GM21723 (cell line): ENCODE measurements around the gene CNTNAP2.

Experiments used
- ATAC-seq: cut with Tn5 transposase; IDR thresholded peaks from one replicate; pipeline ENCODE4 v1.9.1; 2021; ENCODE audit warnings: mild to moderate bottlenecking, moderate library complexity; ENCODE audit not compliant: unreplicated experiment

CNTNAP2 gene

DNA sequence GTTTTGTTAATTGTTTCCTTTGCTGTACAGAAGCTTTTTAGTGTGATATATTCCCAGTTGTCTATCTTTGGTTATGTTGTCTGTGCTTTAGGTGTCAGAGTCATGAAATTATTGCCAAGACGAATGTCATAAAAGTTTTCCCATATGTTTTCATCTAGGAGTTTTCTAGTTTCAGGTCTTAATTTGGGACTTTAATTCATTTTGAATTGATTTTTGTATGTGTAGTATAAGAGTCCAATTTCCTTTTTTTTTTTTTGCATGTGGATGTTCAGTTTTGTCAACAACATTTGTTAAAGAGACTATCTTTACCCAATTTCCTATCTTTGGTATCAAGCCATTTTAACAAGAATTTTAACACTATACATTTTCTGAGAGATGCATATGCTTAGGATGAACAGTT lies 432.2 kb downstream of the CNTNAP2 start:
- ATAC-seq = no peak

DNA sequence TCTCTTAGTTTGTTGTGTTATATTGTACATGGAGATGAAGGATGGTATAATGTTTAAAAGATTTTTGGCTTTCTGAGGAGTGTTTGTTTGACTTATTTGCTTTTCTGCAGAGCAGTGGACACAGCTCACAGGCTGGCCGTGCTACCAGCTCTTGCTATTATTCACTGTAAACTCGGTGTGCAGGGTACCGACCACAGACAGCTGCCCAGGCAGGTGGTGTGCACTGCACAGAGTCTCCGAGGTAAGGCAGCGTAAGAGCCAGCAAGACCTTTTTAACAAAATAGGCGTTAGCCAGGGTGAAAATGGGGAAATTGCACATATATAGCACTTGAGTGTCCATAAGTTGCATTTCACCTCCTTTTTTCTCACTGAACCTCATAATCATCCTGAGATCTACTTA lies 438.0 kb downstream of the CNTNAP2 start:
- ATAC-seq = no peak

GRCh38 chr7:146557971-146558469 lies 441.4 kb downstream of the CNTNAP2 start:
- ATAC-seq = no peak

DNA sequence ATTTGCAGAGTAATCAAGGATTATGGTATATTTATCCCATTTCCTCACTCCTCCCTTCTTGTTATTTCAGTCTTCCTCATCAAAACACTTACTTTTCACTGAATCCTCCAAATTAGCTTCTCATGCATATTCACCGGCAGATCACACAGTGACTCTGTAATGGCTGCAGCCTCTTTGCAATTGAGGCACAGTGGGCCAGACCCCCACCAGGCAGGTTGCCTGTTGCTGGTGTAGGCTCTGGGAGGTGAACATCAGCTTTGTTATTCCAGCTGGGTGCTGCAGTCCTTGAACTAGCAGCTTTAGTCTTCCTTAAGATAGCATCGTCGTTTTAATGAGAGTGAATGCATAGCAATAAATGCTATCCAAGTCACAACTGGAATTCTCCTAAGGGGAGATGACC lies 449.3 kb downstream of the CNTNAP2 start:
- no peak for ATAC-seq

GRCh38 chr7:146575903-146576302 lies 459.3 kb downstream of the CNTNAP2 start:
- no peak for ATAC-seq

DNA sequence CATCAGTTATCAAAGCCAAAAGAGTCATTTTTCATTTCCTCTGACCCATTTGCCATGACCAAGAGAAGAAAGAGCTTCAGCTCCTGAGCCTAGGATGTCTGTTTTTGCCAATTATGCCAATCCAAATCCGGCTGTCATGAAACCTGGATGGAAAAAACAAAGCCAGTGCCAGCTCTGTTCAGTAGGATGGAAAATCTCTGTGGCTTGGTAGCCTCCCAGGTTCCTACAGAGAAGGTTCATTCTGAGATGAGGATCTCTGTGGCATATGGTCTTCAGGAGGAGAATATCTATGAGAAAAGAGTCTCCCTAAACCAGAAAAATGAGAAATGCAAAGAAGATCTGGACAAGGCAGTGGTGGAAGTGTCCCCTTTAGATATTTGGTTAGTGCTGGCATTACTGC lies 475.4 kb downstream of the CNTNAP2 start:
- ATAC-seq = no peak

DNA sequence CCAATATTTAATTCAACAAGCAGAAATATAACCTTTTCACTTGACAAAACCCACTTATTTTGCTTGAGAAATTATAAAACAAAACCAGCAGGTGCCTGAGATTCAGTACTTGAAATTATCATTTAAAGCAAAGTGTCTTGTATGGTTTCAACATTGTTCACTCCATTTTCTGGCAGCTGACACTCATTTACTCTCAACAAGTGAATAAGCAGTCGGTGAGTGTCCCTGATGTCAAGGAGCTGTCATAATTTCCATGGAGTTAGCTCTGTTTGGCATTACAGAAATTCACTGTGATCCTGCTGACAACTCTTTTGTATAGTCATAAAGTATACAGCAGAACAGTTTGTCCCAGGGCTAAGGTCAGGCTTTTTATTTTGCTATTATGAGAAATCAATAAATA lies 490.0 kb downstream of the CNTNAP2 start:
- ATAC-seq = no peak

DNA sequence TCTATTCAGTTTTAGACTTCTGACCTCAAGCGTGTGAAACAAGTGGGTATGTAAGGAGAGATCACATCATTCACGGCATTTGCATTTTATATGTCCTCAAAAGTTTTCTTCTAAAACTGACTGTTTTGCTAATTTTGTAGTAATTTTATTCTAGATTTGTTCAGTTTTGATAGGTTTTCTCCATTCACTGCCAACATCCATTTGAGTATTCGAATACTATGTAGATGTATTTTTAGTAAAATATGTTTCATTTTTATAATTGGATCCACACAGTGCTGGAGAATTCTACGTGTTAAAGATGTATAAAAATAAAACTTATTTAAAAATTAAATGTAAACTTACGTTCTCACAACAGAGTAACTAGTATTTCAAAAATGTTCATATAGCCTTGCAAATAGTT lies 503.0 kb downstream of the CNTNAP2 start:
- ATAC-seq = no peak

- no peak for ATAC-seq
These were observed 510.3 kb downstream of the CNTNAP2 start for GRCh38 chr7:146626912-146627311.

GRCh38 chr7:146635205-146636032 lies 518.8 kb downstream of the CNTNAP2 start:
- no peak for ATAC-seq

DNA sequence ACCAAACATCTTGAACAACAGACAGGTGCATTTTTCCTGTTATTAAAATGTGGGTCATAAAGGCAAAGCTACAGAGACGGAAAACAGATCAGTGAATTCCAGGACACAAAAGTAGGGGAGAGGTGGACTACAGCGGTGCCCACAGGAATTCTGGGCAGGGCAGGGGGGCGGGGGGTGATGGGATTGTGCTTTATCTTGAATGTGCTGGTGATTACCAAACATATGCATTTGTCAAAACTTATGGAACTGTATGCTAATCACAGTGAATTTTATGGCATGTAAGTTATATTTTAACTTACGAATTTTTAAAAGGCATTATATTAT lies 519.4 kb downstream of the CNTNAP2 start:
- no peak for ATAC-seq

DNA sequence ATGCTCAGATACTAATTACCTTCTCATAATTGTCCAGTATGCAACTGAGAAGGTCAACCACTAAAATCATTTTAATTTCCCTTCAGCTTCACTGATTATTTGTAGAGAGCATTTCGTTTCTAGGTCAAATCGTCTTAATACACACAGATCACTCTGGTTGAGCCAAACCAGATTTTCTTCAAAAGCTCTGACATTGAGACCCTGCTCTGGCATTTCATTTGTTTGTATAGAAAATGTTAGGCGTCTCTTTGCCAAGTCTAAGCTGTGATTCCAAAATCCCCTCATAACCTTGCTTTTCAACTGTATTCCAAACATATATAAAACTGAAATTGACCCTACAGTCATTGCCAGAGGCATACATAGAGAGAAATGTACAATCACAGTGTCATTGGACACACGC lies 520.0 kb downstream of the CNTNAP2 start:
- ATAC-seq = no peak

DNA sequence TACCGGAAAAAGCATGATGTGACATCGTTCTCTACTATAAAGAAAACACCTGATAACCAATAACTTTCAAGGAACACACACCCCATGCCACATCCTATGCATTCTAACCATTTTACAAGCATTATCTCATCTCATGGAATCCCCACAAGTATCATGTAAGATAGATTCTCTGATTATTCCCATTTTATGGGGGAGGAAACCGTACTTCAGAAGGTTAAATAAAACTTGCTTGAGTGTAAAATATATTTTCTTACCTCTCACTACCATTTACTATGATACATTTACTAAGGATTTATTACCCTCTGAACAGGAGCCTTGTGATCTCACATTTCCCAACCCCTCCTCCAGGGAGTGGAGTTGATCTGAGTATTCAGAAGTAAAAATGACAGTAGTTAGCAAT lies 522.7 kb downstream of the CNTNAP2 start:
- no peak for ATAC-seq

- no peak for ATAC-seq
These were observed 524.9 kb downstream of the CNTNAP2 start for GRCh38 chr7:146641491-146641890.

- ATAC-seq = no peak
These were observed 528.9 kb downstream of the CNTNAP2 start for GRCh38 chr7:146645383-146645976.

DNA sequence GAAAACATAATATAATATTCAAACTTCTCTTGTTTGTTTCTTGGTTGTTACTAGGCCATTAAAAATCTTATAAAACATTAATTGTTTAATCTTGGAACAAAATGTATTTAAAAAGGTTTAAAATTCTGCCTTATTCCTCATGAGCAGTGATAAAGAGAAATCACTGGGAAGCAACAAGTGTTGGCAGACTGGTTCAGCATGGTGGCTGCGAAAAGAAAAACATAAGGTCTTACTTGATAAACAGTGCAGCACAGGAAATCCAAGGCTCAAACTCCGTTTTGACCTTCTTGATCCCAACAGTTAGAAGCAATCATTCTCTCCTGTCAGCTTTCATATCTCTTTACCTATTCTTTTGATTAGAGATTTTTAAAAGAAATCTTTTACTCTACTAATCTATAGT lies 530.8 kb downstream of the CNTNAP2 start:
- ATAC-seq = no peak

DNA sequence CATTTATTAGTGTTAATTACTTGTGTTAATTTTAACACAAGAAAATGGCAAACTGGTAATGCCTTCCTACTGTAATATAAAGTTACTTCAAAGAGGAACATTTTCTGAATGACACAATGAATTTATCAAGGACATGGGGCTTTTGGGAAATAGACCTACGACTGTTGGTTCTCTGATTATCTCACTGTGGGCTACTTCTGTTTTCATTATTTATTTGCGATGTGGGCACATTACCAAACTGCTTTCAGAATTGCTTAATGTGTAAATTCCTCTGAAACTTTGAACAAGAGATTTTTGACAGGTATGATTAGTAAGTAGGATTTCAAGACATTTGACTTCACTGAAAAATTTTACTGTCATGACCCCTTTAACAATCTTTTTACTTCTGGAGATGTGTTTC lies 535.6 kb downstream of the CNTNAP2 start:
- ATAC-seq = no peak

GRCh38 chr7:146654048-146654447 lies 537.4 kb downstream of the CNTNAP2 start:
- no peak for ATAC-seq

GRCh38 chr7:146655928-146656797 lies 539.6 kb downstream of the CNTNAP2 start:
- ATAC-seq = no peak

- ATAC-seq = no peak
These were observed 540.4 kb downstream of the CNTNAP2 start for GRCh38 chr7:146656988-146657387.

- ATAC-seq = no peak
These were observed 542.0 kb downstream of the CNTNAP2 start for GRCh38 chr7:146658604-146659003.

GRCh38 chr7:146659732-146660131 lies 543.1 kb downstream of the CNTNAP2 start:
- ATAC-seq = no peak
